SK-N-SH (cell line): ENCODE data around the gene RCOR1. TPM values are rescaled to one million over a fixed set of nuclear protein-coding genes. Genes with fewer than 3 reads are reported as not detected.

Experiments used
- CTCF ChIA-PET: fragments of 300-600, 350-600 bp; formaldehyde crosslinking; extraction: SDS; loops from one replicate; lab custom pipeline; 2021; lab: Yijun Ruan, JAX
- POLR2A ChIA-PET: fragments of 350-600 bp; sonication (Branson Sonifier 250); formaldehyde crosslinking; extraction: SDS; loops from one replicate; lab custom pipeline; 2020; ENCODE audit warnings: antibody characterized with exemption, inconsistent platforms; lab: Yijun Ruan, JAX
- DNase-seq: peaks from one replicate; pipeline ENCODE4 v3.0.0; 2012
- H2AFZ ChIP-seq: fragments of 200-600 bp; sonication (generic); 2 replicates; pipeline ENCODE4 v1.8.1; 2016; ENCODE audit warnings: antibody characterized with exemption, mild to moderate bottlenecking, low read depth
- H3F3A ChIP-seq: fragments of 200-600 bp; sonication (generic); replicated peaks from 2 replicates; pipeline ENCODE3; 2016; ENCODE audit warnings: antibody characterized with exemption, mild to moderate bottlenecking; ENCODE audit not compliant: insufficient read depth
- H3K27ac ChIP-seq, 2 experiments: fragments of 200-500 bp in 1 of 2; fragments of 200-600 bp in 1 of 2; sonication (Bioruptor generic) in 1 of 2; sonication (generic), shearing (Covaris generic) in 1 of 2; 2 replicates each; pipeline versions ENCODE4 v1.5.1 to v1.6.1; 2014 to 2016; ENCODE audit warnings: low read depth in 2 of 2, inconsistent platforms in 1 of 2, low read length in 1 of 2, mild to moderate bottlenecking in 1 of 2, mixed read lengths in 1 of 2
- H3K27me3 ChIP-seq: fragments of 200-600 bp; sonication (generic), shearing (Covaris generic); 2 replicates; pipeline ENCODE4 v1.6.1; 2016; ENCODE audit warnings: mixed run types; ENCODE audit not compliant: insufficient read depth
- H3K36me3 ChIP-seq, 2 experiments: fragments of 200-500 bp in 1 of 2; fragments of 200-600 bp in 1 of 2; sonication (Bioruptor generic) in 1 of 2; sonication (generic) in 1 of 2; replicated peaks in 1 of 2; 2 replicates each; pipeline versions ENCODE3 to v1.5.1; 2014 to 2016; ENCODE audit warnings: low read length in 1 of 2, mild to moderate bottlenecking in 1 of 2; ENCODE audit not compliant: insufficient read depth in 2 of 2, control insufficient read depth in 1 of 2
- H3K4me1 ChIP-seq, 2 experiments: fragments of 200-500 bp in 1 of 2; fragments of 200-600 bp in 1 of 2; sonication (Bioruptor generic) in 1 of 2; sonication (generic), shearing (Covaris generic) in 1 of 2; 2 replicates each; pipeline versions ENCODE4 v1.5.1 to v1.6.1; 2014 to 2016; ENCODE audit warnings: low read depth in 1 of 2, low read length in 1 of 2, mixed run types in 1 of 2; ENCODE audit not compliant: insufficient read depth in 2 of 2, control insufficient read depth in 1 of 2
- H3K4me2 ChIP-seq: fragments of 200-600 bp; sonication (generic), shearing (Covaris generic); 2 replicates; pipeline ENCODE4 v1.6.1; 2017; ENCODE audit warnings: mixed run types
- H3K4me3 ChIP-seq, 2 experiments: fragments of 200-500 bp in 1 of 2; fragments of 200-600 bp in 1 of 2; sonication (Bioruptor generic) in 1 of 2; sonication (generic), shearing (Covaris generic) in 1 of 2; 2 replicates each; pipeline versions ENCODE4 v1.5.1 to v1.8.1; 2014 to 2016; ENCODE audit warnings: low read depth in 2 of 2, inconsistent platforms in 1 of 2, low read length in 1 of 2, mild to moderate bottlenecking in 1 of 2, mixed read lengths in 1 of 2, moderate library complexity in 1 of 2
- H3K79me2 ChIP-seq: fragments of 200-600 bp; sonication (generic); 2 replicates; pipeline ENCODE4 v1.8.1; 2017; ENCODE audit warnings: mild to moderate bottlenecking; ENCODE audit not compliant: insufficient read depth
- H3K9ac ChIP-seq: fragments of 200-600 bp; sonication (generic); 2 replicates; pipeline ENCODE4 v1.6.1; 2017; ENCODE audit warnings: mixed run types
- H3K9me2 ChIP-seq: fragments of 200-600 bp; sonication (generic); 2 replicates; pipeline ENCODE4 v1.6.1; 2017; ENCODE audit warnings: mixed run types
- H3K9me3 ChIP-seq: fragments of 200-600 bp; sonication (generic); 2 replicates; pipeline ENCODE4 v1.6.1; 2017; ENCODE audit warnings: mixed run types, mild to moderate bottlenecking, moderate library complexity
- H4K20me1 ChIP-seq: fragments of 200-600 bp; sonication (generic); 2 replicates; pipeline ENCODE4 v1.6.1; 2017; ENCODE audit warnings: mild to moderate bottlenecking, mixed run types; ENCODE audit not compliant: insufficient read depth
- ELF1 ChIP-seq: IDR thresholded peaks from 2 replicates; pipeline ENCODE4 v1.4.0; 2012
- EZH2phosphoT487 ChIP-seq: fragments of 200-600 bp; sonication (generic); IDR thresholded peaks from 2 replicates; pipeline ENCODE4 v1.6.1; 2017; ENCODE audit warnings: low read depth, mixed run types, mild to moderate bottlenecking, antibody characterized with exemption, moderate library complexity, borderline replicate concordance
- FOSL2 ChIP-seq: IDR thresholded peaks from 2 replicates; pipeline ENCODE4 v1.4.0; 2012; ENCODE audit warnings: low read depth, mild to moderate bottlenecking, moderate library complexity, borderline replicate concordance
- FOXM1 ChIP-seq: IDR thresholded peaks from 2 replicates; pipeline ENCODE4 v1.4.0; 2012; ENCODE audit warnings: low read depth, mild to moderate bottlenecking
- GABPA ChIP-seq: IDR thresholded peaks from 2 replicates; pipeline ENCODE4 v1.4.0; 2012; ENCODE audit warnings: low read depth, mild to moderate bottlenecking
- GATA2 ChIP-seq: sonication (generic); formaldehyde crosslinking; IDR thresholded peaks from 2 replicates; pipeline ENCODE4 v1.5.0; 2020; ENCODE audit warnings: mild to moderate bottlenecking, missing genetic modification reagents
- MEF2A ChIP-seq: IDR thresholded peaks from 2 replicates; pipeline ENCODE4 v1.4.0; 2012; ENCODE audit warnings: low read depth, borderline replicate concordance
- NFIC ChIP-seq: IDR thresholded peaks from 2 replicates; pipeline ENCODE4 v1.4.0; 2012; ENCODE audit warnings: borderline replicate concordance
- RCOR1 ChIP-seq: fragments of 150-350 bp; IDR thresholded peaks from 2 replicates; pipeline ENCODE4 v1.6.1; 2017; ENCODE audit warnings: antibody characterized with exemption, low read length
- SMC3 ChIP-seq: IDR thresholded peaks from 2 replicates; pipeline ENCODE4 v1.6.1; 2012; ENCODE audit warnings: low read depth, low read length, improper control_type of control experiment
- WGBS: methylation state at CpG from one replicate; pipeline ENCODE4 v1.1.6; 2017; ENCODE audit warnings: low lambda C conversion rate; 5-methylcytosine and 5-hydroxymethylcytosine counted together
- polyA plus RNA-seq, 3 experiments: library from polyadenylated mRNA; depleted of rRNA; stranded (reverse); fragments of >200 nt; gene quantifications; 2 replicates each; pipeline ENCODE4 v1.2.3, GENCODE V29; 2012
- TF ChIP-seq, protein P1 (sequence below): IDR thresholded peaks from 2 replicates; pipeline ENCODE4 v1.6.1; 2012; ENCODE audit warnings: mild to moderate bottlenecking, low read depth, low read length, moderate library complexity
- TF ChIP-seq, protein P2 (sequence below): fragments of 150-350 bp; IDR thresholded peaks from 2 replicates; pipeline ENCODE4 v1.6.1; 2017; ENCODE audit warnings: antibody characterized with exemption, low read length, low read depth, borderline replicate concordance
- TF ChIP-seq, protein P3 (sequence below): IDR thresholded peaks from 2 replicates; pipeline ENCODE4; 2012
- TF ChIP-seq, protein P4 (sequence below): IDR thresholded peaks from 2 replicates; pipeline ENCODE4 v1.4.0; 2012; ENCODE audit warnings: low read depth, borderline replicate concordance
- TF ChIP-seq, protein P5 (sequence below): fragments of 150-350 bp; IDR thresholded peaks from 2 replicates; pipeline ENCODE4 v1.6.1; 2016; ENCODE audit warnings: mild to moderate bottlenecking, low read depth, low read length

Gene RCOR1
- polyA plus RNA-seq, 1 of the 3 experiments (the other 2 are of a cell fraction): 8.5 TPM

DNA sequence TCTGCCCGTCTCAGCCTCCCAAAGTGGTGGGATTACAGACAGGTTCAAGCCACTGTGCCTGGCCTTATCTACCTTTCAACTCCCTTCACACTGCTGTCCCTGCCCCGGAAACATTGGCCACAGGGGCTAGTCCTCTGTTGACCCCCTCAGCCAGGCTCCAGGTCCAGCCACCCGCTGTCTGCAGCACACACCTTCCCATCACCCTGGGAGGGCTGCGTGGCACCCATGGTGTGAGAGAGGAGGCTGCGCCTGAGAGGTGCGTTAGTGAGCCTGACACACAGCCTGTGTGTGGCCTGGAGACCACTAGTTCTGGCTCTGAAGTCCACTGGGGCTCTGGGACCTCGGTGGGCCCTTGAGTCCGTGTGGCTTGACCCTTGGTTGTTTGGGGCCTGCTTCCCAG is 156.4 kb downstream of the RCOR1 start:
- Histone ChIP-seq H3K27ac (no peak overlapping the region), H4K20me1 (no peaks in the 10 kb centered on the region), H3K4me3 (no peak overlapping the region), H3K4me2 (no peak overlapping the region), H3K9me2 (no peaks in the 10 kb centered on the region), H3K9me3 (no peaks in the 10 kb centered on the region), H3K79me2 (no peaks in the 10 kb centered on the region), H3K4me1 (peaks cover 0 to 7% of the 10 kb centered on the region in 2 experiments; a peak in 1 of 4 replicates), H3K36me3 (no peaks in the 10 kb centered on the region), H3K27me3 (no peaks in the 10 kb centered on the region), H2AFZ (no peak overlapping the region), H3F3A (no peaks in the 10 kb centered on the region), H3K9ac (no peak overlapping the region)
- DNase-seq: no peak
- ChIA-PET CTCF (interaction anchor here (1.4 to 2.0 kb wide), 3 partner anchors 14 to 54 kb away, joined by 3 to 6 read pairs (median 5); no protein-coding TSS in a partner anchor), POLR2A (interaction anchor here (0.6 kb wide), 1 partner anchor 134 kb away, joined by 5 read pairs; no protein-coding TSS in a partner anchor)
- 100% methylated on average over 2 of the region's 8 CpGs for WGBS
- no peak for TF ChIP-seq SMC3
- TF ChIP-seq NFIC: no peak
- no peak for TF ChIP-seq FOXM1
- TF ChIP-seq MEF2A: no peak
- TF ChIP-seq, protein P1, sequence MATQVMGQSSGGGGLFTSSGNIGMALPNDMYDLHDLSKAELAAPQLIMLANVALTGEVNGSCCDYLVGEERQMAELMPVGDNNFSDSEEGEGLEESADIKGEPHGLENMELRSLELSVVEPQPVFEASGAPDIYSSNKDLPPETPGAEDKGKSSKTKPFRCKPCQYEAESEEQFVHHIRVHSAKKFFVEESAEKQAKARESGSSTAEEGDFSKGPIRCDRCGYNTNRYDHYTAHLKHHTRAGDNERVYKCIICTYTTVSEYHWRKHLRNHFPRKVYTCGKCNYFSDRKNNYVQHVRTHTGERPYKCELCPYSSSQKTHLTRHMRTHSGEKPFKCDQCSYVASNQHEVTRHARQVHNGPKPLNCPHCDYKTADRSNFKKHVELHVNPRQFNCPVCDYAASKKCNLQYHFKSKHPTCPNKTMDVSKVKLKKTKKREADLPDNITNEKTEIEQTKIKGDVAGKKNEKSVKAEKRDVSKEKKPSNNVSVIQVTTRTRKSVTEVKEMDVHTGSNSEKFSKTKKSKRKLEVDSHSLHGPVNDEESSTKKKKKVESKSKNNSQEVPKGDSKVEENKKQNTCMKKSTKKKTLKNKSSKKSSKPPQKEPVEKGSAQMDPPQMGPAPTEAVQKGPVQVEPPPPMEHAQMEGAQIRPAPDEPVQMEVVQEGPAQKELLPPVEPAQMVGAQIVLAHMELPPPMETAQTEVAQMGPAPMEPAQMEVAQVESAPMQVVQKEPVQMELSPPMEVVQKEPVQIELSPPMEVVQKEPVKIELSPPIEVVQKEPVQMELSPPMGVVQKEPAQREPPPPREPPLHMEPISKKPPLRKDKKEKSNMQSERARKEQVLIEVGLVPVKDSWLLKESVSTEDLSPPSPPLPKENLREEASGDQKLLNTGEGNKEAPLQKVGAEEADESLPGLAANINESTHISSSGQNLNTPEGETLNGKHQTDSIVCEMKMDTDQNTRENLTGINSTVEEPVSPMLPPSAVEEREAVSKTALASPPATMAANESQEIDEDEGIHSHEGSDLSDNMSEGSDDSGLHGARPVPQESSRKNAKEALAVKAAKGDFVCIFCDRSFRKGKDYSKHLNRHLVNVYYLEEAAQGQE: no peak
- TF ChIP-seq, protein P2, sequence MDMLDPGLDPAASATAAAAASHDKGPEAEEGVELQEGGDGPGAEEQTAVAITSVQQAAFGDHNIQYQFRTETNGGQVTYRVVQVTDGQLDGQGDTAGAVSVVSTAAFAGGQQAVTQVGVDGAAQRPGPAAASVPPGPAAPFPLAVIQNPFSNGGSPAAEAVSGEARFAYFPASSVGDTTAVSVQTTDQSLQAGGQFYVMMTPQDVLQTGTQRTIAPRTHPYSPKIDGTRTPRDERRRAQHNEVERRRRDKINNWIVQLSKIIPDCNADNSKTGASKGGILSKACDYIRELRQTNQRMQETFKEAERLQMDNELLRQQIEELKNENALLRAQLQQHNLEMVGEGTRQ: no peak
- TF ChIP-seq, protein P3, sequence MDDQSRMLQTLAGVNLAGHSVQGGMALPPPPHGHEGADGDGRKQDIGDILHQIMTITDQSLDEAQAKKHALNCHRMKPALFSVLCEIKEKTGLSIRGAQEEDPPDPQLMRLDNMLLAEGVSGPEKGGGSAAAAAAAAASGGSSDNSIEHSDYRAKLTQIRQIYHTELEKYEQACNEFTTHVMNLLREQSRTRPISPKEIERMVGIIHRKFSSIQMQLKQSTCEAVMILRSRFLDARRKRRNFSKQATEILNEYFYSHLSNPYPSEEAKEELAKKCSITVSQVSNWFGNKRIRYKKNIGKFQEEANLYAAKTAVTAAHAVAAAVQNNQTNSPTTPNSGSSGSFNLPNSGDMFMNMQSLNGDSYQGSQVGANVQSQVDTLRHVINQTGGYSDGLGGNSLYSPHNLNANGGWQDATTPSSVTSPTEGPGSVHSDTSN: no peak
- no peak for TF ChIP-seq GATA2 (CRISPR knock-in tag)
- no peak for TF ChIP-seq GABPA
- TF ChIP-seq, protein P4, sequence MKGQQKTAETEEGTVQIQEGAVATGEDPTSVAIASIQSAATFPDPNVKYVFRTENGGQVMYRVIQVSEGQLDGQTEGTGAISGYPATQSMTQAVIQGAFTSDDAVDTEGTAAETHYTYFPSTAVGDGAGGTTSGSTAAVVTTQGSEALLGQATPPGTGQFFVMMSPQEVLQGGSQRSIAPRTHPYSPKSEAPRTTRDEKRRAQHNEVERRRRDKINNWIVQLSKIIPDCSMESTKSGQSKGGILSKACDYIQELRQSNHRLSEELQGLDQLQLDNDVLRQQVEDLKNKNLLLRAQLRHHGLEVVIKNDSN: no peak
- no peak for TF ChIP-seq RCOR1
- TF ChIP-seq ELF1: no peak
- TF ChIP-seq FOSL2: no peak
- TF ChIP-seq EZH2phosphoT487: no peak
- TF ChIP-seq, protein P5, sequence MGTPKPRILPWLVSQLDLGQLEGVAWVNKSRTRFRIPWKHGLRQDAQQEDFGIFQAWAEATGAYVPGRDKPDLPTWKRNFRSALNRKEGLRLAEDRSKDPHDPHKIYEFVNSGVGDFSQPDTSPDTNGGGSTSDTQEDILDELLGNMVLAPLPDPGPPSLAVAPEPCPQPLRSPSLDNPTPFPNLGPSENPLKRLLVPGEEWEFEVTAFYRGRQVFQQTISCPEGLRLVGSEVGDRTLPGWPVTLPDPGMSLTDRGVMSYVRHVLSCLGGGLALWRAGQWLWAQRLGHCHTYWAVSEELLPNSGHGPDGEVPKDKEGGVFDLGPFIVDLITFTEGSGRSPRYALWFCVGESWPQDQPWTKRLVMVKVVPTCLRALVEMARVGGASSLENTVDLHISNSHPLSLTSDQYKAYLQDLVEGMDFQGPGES: no peak
